Chondrocyte (in vitro differentiated cells): ENCODE data around the gene SSBP3. TPM values are rescaled to one million over a fixed set of nuclear protein-coding genes. Genes with fewer than 3 reads are reported as not detected.

ENCODE experiments used
- DNase-seq: peaks from one replicate; pipeline ENCODE4 v3.0.0; 2021; ENCODE audit warnings: mixed read lengths, low spot score
- H3K27ac Mint-ChIP-seq: one replicate; pipeline ENCODE4 v1.8.0; 2021; ENCODE audit warnings: mild to moderate bottlenecking, moderate library complexity, mixed read lengths; ENCODE audit not compliant: unreplicated experiment
- H3K27me3 Mint-ChIP-seq: 2 replicates; pipeline ENCODE4 v1.8.0; 2021; ENCODE audit warnings: low read depth, mixed read lengths
- H3K36me3 Mint-ChIP-seq: 2 replicates; pipeline ENCODE4 v1.8.0; 2021; ENCODE audit warnings: low read depth, mixed read lengths
- H3K4me1 Mint-ChIP-seq: 2 replicates; pipeline ENCODE4 v1.8.0; 2021; ENCODE audit warnings: low read depth, mild to moderate bottlenecking, mixed read lengths
- H3K4me3 Mint-ChIP-seq: one replicate; pipeline ENCODE4 v1.8.0; 2021; ENCODE audit warnings: mild to moderate bottlenecking, moderate library complexity, mixed read lengths; ENCODE audit not compliant: unreplicated experiment
- H3K9me3 Mint-ChIP-seq: 2 replicates; pipeline ENCODE4 v1.8.0; 2021; ENCODE audit warnings: low read depth, mixed read lengths
- CTCF ChIP-seq: fragments of 200-600 bp; sonication (generic); IDR thresholded peaks from 2 replicates; pipeline ENCODE4 v1.5.0; 2021; ENCODE audit warnings: antibody characterized with exemption, mild to moderate bottlenecking, moderate library complexity
- total RNA-seq: library from RNA; stranded (reverse); gene quantifications from 3 replicates; pipeline ENCODE4 v1.2.1, GENCODE V29; 2021

The SSBP3 gene
- total RNA-seq, 1 donor from 2014 or later = 22.0 TPM

GRCh38 chr1:54267815-54268761, 138.1 kb downstream of the SSBP3 start:
- Mint-ChIP-seq H3K9me3 (no peaks in the 10 kb centered on the region), H3K4me3 (no peak overlapping the region), H3K27ac (no peak overlapping the region), H3K36me3 (peaks cover 3% of the 10 kb centered on the region), H3K4me1 (peaks cover 23% of the 10 kb centered on the region), H3K27me3 (no peaks in the 10 kb centered on the region)
- TF ChIP-seq CTCF = no peak
- no peak for DNase-seq

- Mint-ChIP-seq H3K27me3 (no peaks in the 10 kb centered on the region), H3K27ac (no peak overlapping the region), H3K36me3 (peaks cover 3% of the 10 kb centered on the region), H3K4me1 (peaks cover 17% of the 10 kb centered on the region), H3K9me3 (no peaks in the 10 kb centered on the region), H3K4me3 (no peak overlapping the region)
- DNase-seq = no peak
- no peak for TF ChIP-seq CTCF
Measured at GRCh38 chr1:54266908-54267307, 139.3 kb downstream of the SSBP3 start.

GRCh38 chr1:54266195-54266594, 140.0 kb downstream of the SSBP3 start:
- Mint-ChIP-seq H3K4me3 (no peak overlapping the region), H3K4me1 (peaks cover 10% of the 10 kb centered on the region), H3K27ac (no peak overlapping the region), H3K9me3 (no peaks in the 10 kb centered on the region), H3K36me3 (peaks cover 3% of the 10 kb centered on the region), H3K27me3 (no peaks in the 10 kb centered on the region)
- TF ChIP-seq CTCF = no peak
- DNase-seq = no peak

GRCh38 chr1:54265659-54266058, 140.5 kb downstream of the SSBP3 start:
- Mint-ChIP-seq H3K4me1 (peaks cover 13% of the 10 kb centered on the region), H3K4me3 (no peak overlapping the region), H3K27ac (no peak overlapping the region), H3K9me3 (no peaks in the 10 kb centered on the region), H3K36me3 (peaks cover 3% of the 10 kb centered on the region), H3K27me3 (no peaks in the 10 kb centered on the region)
- DNase-seq = no peak
- TF ChIP-seq CTCF = no peak

- Mint-ChIP-seq H3K27me3 (no peaks in the 10 kb centered on the region), H3K9me3 (no peaks in the 10 kb centered on the region), H3K27ac (no peak overlapping the region), H3K4me3 (no peak overlapping the region), H3K4me1 (peaks cover 18% of the 10 kb centered on the region), H3K36me3 (peaks cover 3% of the 10 kb centered on the region)
- no peak for TF ChIP-seq CTCF
- no peak for DNase-seq
Measured at GRCh38 chr1:54265126-54265525, 141.1 kb downstream of the SSBP3 start.
